DMS53 (cell line): Measurements from ENCODE around the gene OR13C5.
"Not testable (repeated sequence)": the region's sequence is repeated elsewhere in the genome, so short reads cannot be mapped to it uniquely, and the experiment has no call there.

ENCODE experiments used
- DNase-seq: peaks from one replicate; lab custom pipeline; 2025; lab: John Stamatoyannopoulos, UW

OR13C5 gene, protein sequence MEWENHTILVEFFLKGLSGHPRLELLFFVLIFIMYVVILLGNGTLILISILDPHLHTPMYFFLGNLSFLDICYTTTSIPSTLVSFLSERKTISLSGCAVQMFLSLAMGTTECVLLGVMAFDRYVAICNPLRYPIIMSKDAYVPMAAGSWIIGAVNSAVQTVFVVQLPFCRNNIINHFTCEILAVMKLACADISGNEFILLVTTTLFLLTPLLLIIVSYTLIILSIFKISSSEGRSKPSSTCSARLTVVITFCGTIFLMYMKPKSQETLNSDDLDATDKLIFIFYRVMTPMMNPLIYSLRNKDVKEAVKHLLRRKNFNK

DNA sequence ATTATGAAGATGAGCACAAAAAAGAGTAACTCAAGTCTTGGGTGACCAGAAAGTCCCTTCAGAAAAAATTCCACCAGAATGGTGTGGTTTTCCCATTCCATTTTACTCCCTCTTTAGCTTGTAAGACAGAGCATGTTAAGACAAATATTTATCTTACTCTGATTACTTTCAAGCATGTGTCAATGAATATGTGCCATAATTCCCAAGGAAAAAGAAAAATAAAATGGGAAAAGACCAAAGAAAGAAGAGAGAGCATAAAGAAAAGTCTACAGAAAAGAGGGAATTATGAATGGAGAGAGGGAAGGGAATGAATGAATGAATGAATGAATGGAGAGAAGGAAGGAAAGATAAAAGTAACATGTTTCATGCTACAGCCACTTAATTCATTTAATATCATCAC is at the start of gene OR13C5:
Gene OR13C5, minus strand, starts transcription at position 101 of the 400 bp plus-strand sequence. Its CDS starts 0 bp downstream, at position 101.
- not testable (repeated sequence) for DNase-seq

DNA sequence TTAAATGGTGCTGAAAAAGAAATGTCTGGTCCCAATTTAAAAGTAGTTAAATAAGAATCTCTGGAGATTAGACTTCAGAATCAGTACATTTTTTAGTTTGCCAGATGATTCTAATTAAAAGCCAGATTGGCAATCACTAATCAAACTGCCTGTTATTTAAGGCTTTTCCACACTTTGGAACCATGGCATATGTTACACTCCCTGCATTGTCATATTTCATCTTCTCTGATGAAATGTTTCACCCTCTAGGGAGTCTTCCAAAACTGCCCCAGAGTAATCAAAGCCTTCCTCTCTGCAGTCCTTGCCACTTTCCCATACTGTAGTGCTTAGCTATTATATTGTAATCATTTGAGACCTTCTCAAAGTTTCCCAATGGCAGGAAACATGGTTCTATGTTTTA is 36.2 kb upstream of the OR13C5 start:
- no peak for DNase-seq

DNA sequence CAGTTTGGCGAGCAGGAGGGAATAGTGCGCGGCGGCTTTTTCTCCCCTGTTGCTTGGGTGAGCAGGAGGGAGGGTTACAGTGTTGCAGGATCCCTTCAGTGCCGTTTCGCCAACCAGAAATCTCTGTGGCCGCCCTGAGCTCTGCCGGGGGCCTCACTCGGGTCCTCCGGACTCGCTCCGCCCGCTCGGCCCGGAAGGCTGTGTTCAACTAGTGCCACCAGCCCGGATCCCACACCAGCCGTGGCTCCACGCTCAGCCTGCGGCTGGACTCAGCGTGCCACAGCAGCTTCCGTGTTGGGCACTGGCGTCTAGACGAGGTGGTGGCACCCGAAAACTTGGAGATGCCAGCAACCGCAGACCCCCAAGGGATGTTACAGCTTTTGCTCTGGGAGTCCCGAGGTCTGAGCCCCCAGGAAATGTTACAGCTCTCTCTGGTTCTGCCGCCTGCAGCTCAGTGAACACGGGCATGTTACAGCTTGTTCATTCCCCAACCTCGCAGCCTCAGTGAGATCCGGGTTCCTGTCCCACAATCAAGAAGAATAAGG is 34.8 kb upstream of the OR13C5 start:
- DNase-seq: no peak

DNA sequence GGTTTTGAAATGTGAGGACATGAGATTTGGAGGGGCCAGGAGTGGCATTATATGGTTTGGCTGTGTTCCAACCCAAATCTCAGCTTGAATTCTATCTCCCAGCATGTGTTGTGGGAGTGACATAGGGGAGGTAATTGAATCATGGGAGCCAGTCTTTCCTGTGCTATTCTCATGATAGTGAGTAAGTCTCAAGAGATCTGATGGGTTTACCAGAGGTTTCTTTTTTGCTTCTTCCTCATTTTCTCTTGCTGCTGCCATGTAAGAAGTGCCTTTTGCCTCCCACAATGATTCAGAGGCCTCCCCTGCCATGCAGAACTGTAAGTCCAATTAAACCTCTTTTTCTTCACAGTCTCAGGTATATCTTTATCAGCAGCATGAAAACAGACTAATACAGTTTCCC is 26.8 kb upstream of the OR13C5 start:
- not testable (repeated sequence) for DNase-seq

DNA sequence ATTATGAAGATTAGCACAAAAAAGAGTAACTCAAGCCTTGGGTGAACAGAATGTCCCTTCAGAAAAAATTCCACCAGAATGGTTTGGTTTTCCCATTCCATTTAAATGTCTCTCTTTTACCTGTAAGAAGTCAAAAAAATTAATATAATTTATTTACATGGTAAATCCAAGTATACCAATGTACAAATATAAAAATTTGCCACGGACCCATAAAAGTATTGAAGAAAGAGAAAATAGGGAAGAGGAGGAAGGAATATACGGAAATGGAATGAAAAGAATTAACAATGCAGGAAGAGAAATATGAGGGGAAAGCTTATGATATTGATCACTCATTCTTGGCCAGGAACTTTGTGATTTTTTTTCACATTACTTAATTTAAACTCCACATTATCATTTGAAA is 18.9 kb upstream of the OR13C5 start, which contains the start of gene OR13C9:
Gene OR13C9, minus strand, starts transcription at position 101 of the 400 bp plus-strand sequence. Its CDS starts 0 bp downstream, at position 101.
- DNase-seq: no peak

DNA sequence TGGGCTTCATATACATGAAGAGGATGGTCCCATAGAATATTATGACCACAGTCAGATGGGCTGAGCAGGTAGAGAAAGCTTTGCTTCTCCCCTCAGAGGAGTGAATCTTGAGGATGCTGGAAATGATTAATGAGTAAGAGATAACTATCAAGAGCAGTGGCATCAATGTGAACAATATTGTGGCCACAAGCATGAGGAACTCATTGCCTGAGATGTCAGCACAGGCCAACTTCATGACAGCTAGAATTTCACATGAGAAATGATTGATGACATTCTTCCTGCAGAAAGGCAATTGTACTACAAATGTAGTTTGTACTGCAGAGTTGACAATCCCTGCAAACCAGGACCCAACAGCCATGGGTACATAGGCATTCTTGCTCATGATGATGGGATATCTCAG is 18.2 kb upstream of the OR13C5 start:
- DNase-seq: no peak

DNA sequence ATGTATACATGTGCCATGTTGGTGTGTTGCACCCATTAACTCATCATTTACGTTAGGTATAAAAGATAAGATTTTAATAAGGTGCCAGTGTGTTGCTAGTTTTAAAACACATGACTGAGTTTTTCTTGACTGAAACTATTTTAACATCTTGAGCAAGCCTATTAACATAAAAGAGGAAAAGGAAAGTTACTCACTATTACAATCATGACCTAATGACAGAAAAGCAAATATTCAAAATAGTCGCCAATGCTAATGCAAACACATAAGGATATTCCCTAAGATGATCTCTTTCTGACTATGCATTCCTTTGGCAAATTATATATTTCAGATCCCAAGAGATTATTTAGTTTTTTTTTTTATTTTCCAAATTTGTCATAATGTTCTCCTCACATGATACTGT is 12.0 kb upstream of the OR13C5 start:
- no peak for DNase-seq

DNA sequence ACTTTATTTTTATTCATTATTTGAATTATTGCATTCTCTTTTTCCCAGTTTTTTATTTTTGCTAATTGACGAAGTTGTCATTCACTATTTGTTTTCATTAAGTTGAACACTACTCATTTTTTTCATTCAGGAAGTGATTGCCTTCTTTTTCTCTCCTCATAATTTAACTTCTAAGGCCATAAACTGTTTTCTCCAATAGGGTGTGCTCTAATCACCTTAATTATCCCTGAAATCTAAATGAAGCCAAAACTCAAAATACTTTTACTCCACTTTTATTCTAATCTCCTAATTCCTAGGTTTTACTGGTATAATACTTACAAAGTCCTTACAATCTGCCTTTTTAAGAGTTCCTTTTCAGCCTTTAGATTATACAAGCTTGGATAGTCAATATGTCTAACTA is 9.1 kb upstream of the OR13C5 start:
- peak; percentile 33 for DNase-seq

DNA sequence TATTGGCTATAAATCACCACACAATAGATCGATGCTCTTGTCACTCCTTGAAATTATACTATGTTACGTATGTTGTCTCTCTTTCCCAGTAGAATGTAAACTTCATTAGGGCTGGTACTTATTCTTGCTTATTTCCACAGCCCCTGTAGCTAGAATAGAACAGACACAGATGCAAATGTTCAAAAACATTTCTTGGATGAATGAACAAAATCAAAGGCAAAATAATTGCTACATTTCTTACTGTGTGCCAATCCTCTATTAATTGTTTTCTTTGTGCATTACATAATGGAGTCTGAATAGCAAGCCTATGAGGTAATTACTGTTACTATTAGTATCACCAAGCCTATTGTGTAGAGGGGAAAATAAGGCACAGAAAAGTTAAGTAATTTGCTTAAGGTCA is 6.9 kb upstream of the OR13C5 start:
- DNase-seq: no peak

DNA sequence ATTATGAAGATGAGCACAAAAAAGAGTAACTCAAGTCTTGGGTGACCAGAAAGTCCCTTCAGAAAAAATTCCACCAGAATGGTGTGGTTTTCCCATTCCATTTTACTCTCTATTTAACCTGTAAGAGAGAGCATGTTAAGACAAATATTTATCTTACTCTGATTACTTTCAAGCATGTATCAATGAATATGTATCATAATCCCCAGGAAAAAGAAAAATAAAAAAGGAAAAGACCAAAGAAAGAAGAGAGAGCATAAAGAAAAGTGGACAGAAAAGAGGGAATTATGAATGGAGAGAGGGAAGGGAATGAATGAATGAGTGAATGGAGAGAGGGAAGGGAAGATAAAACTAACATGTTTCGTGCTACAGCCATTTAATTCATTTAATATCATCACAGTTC is 6.3 kb upstream of the OR13C5 start, which contains the start of gene OR13C2:
Gene OR13C2, minus strand, starts transcription at position 101 of the 400 bp plus-strand sequence. Its CDS starts 0 bp downstream, at position 101.
- not testable (repeated sequence) for DNase-seq

DNA sequence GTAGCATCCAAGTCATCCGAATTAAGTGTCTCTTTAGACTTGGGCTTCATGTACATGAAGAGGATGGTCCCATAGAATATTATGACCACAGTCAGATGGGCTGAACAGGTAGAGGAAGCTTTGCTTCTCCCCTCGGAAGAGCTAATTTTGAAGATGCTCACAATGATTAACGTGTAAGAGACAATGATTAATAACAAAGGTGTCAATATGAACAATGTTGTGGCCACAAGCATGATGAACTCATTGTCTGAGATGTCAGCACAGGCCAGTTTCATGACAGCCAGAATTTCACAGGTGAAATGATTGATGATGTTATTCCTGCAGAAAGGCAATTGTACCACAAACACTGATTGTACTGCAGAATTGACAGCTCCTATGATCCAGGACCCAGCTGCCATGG is 5.6 kb upstream of the OR13C5 start:
- DNase-seq: no peak

DNA sequence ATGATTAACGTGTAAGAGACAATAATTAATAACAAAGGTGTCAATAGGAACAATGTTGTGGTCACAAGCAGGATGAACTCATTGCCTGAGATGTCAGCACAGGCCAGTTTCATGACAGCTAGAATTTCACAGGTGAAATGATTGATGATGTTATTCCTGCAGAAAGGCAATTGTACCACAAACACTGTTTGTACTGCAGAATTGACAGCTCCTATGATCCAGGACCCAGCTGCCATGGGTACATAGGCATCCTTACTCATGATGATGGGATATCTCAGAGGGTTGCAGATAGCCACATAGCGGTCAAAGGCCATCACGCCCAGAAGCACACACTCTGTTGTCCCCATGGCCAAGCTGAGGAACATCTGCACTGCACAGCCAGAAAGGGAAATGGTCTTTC is 464 bp downstream of the OR13C5 start:
- DNase-seq: not testable (repeated sequence)

DNA sequence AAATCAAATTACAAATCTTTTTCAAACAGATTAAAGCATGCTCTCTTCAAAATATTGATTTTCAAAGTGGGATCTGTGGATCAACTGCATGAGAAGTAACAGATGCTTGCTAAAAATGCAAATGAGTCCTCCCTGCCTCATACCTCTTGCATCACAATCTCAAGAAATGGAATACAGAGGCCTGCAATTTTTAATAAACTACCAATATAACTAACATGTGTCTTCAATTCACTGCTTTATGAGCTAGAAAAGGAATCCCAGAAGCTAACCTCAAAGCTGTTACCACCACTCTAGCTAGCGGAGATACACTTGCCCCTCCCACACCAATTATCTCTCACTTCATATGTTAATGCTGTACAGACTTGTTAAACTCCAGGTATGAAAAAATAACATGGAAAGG is 9.6 kb downstream of the OR13C5 start:
- DNase-seq: no peak

DNA sequence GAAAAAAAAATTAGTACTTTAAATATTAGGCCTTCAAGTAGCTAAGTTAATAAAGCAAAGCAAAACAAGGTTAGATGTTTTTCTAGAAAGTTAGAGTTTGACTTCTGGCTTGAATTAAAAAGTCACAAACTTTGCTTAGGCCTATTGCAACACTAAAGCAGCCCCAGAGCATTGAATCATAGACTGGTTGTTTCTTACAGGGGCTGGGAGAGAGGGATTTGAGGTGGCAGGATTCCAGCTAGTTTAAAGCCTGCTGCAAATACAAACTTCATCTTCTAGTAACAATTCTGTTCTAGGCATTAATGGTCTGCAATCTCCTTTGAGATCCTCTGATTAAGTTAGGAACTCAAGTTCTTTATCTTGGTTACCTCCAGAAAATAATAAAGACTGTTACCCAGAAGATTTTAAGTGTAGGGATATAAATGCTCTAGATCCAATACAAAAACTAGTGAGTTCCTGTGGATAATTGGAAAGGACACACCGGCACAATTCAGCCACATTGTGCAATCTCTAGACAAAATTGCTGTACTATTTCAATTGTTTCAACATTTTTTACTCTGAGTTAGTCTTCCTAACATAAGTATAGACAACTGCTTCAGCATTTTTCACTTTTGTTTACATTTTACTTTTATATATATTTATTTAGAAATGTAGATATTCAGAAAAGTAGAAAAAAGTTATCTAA is 12.6 kb downstream of the OR13C5 start:
- DNase-seq: no peak

DNA sequence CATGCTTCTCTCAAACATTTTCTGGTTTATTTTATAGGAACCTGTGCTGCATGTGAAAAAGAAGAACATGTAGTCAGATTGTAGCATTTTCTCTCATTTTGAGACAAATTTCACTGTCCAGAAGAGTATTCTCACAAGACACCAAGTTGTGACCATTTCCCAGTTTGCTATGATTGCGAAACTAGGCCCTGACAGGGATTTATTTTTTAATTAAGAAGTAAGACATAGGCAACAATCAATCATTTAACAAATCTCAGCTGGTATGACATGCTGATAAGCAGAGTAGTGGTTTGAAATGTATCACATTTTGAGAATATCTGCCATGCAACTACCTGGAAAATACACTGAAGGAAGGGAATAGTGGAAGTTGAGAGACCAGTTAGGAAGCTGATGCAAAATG is 18.7 kb downstream of the OR13C5 start:
- no peak for DNase-seq

DNA sequence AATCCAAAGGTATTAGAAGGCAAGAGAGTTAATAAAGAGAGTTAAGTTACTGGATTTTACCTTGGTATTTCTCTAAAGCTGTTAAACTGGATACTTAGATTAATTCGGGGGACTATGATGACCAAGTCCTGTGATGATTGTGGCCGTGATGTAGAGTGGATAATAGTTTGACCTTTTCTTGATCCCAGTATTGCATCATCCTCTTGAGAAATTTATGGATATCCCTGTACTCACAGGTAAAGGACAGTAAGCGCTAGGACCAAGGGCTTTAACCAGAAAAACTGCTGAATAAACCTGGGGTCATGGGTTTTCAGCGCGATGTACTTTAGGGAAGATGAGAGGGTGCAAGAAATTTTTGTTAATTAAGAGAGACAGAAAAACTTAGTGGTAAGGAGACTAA is 21.9 kb downstream of the OR13C5 start:
- no peak for DNase-seq

DNA sequence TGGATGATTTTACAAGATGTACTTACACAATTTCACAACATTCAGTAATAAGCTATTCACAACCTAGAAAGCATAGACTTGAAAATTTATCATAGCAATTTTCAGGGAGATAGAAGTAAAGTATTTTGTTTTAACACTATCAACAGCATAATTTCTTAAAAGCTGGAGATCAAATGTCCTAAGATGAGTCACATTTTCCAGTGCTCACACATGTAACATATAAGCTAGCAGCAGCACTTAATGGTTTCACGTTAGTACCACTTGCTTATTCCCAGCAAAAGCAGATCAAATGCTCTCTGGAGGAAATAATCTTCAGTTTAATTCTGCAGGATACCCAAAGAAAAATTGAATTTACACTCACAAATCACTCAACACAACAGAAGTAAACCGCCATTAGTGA is 23.8 kb downstream of the OR13C5 start:
- peak; percentile 0 for DNase-seq

DNA sequence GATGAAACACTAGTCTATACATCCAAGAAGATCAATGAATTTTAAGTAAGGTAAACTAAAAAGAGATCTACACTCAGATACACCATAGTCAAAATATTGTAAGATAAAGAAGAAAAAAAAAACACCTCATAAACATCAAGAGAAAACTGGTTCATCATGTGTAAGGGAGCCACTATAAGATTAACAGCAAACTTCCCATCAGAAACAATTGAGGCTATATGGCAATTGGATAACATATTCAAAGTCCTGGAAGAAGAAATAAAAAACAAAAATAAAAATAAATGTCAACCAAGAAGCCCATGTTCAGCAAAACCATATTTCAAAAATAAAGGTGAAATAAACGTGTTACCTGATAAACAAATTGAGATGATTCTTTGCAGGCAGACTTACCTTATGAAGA is 26.6 kb downstream of the OR13C5 start:
- peak; percentile 7 for DNase-seq

DNA sequence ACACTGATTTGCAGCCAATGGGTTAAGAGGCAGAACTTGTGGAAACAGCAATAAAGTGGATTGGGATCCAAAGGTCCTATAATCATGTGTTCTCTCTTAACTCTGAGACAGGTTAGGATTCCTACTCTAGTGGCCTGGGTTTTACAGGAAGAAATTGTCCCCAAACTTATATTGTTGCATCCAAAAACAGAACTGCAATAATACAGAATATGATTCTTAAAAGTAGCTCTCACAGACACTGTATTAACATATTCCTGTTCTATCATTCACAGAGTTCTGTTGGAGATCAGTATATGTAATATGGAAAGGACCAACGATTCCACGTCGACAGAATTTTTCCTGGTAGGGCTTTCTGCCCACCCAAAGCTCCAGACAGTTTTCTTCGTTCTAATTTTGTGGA is 30.3 kb downstream of the OR13C5 start, which contains the start of gene OR13C8:
Gene OR13C8, plus strand, starts transcription at position 301 of the 400 bp plus-strand sequence. Its CDS starts 0 bp downstream, at position 301.
- DNase-seq: no peak

DNA sequence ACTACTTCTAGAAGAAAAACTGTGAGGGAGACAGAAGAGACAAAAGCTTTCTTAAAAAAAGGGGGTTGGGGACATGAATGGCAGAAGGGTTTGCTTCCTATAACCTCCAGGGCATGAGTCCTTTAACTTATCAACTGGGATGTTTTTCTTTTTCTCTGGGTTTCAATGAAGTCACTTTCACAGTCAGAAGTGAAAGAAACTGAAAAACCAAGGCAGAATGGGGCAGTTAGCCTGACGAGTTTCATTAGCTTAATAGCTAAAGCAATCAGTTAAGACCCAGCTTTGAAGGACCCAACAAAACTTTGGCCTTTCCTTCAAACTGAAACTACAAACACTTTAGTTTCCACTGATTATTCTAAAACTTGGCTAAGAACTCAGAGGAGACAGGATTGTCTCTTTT is 34.9 kb downstream of the OR13C5 start:
- DNase-seq: no peak

DNA sequence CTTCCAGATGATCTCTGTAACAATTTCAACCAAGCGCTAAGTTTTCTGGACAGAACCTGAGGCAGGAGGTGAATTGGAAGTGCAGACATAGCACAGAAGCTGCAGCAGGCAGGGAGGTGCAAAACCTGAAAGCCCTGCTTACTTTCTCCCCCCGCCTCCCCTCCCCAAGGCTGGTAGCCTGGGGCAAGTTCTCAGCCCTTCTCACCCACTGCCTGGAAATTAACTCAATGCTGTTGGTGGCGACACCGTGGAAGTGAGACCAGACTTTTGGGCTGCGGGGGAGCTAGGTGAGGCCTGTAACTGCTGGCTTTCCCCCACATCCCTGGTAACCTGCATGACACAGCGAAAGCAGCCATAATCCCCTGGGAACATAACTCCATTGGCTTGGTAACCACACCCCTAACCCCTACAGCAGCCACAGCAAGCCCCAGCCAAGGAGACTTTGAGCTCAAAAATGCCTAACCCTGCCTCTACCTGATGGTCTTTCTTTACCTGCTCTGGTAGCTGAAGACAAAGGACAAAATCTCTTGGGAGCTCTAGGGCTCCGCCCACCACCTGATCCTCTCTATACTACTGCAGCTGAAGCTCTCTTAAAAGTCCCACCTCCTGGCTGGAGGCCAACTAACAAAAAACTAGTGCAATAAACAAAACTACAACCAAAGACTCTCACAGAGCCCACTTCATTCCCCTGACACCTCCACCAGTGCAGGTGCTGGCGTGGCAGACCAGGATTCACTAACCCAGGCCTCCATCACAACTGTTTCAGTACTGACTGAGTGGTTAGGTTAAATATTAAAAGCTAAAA is 42.2 kb downstream of the OR13C5 start:
- no peak for DNase-seq

DNA sequence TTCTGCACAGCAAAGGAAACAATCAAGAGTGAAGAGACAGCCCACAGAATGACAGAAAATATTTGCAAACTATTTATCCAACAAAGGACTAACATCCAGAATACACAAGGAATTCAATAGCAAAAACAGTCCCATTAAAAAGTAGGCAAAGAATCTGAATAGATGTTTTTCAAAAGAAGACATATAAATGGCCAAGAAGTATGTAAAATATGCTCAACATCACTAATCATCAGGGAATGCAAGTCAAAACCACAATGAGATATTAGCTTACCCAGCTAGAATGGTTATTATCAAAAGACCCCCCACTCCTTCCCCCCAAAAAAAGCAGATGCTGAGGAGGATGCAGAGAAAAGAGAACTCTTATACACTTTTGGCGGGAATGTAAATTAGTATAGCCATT is 43.7 kb downstream of the OR13C5 start:
- no peak for DNase-seq
